Measurements from ENCODE around the gene MED13L. TPM values are rescaled to one million over a fixed set of nuclear protein-coding genes. Genes with fewer than 3 reads are reported as not detected.

Gene MED13L
- total RNA-seq, 1 experiment from 2014 or later = 80.5 TPM

DNA sequence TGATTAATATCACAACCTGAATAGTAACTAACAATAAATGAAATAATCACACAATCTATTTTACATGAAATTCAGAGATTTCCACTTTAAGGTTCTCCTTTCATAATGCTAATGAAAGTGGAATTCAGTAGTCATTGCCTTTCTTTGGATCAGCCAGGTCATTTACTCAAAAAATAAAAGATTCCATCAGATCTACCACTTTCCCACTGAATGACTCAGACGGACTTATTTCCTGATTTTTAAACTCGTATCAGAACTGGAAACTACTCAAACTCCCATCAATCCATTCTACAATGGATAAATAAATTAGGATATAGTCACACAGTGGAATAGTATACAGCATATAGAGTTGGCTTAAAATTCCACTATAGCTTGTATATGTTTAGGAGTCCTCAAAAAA lies 237.1 kb downstream of the MED13L start:
- Mint-ChIP-seq H3K9me3 (no peaks in the 10 kb centered on the region), H3K4me1 (peaks cover 16% of the 10 kb centered on the region), H3K27ac (no peak overlapping the region), H3K4me3 (no peak overlapping the region), H3K27me3 (ENCODE audit: low read depth) (no peaks in the 10 kb centered on the region), H3K36me3 (no peaks in the 10 kb centered on the region)
- no peak for TF ChIP-seq CREB1 (CRISPR knock-in tag; IDR thresholded peaks at IDR 0.05)
- no peak for TF ChIP-seq GRHL2 (CRISPR knock-in tag; IDR thresholded peaks at IDR 0.05; ENCODE audit: insufficient replicate concordance, severe bottlenecking)
- TF ChIP-seq JUN (CRISPR knock-in tag; IDR thresholded peaks at IDR 0.05) = no peak
- no peak for TF ChIP-seq ZNF263 (CRISPR knock-in tag; IDR thresholded peaks at IDR 0.05; ENCODE audit: low read depth)
- no peak for TF ChIP-seq ZNF121 (CRISPR knock-in tag; IDR thresholded peaks at IDR 0.05)
- TF ChIP-seq RORB (CRISPR knock-in tag; IDR thresholded peaks at IDR 0.05) = no peak
- TF ChIP-seq, protein P1, sequence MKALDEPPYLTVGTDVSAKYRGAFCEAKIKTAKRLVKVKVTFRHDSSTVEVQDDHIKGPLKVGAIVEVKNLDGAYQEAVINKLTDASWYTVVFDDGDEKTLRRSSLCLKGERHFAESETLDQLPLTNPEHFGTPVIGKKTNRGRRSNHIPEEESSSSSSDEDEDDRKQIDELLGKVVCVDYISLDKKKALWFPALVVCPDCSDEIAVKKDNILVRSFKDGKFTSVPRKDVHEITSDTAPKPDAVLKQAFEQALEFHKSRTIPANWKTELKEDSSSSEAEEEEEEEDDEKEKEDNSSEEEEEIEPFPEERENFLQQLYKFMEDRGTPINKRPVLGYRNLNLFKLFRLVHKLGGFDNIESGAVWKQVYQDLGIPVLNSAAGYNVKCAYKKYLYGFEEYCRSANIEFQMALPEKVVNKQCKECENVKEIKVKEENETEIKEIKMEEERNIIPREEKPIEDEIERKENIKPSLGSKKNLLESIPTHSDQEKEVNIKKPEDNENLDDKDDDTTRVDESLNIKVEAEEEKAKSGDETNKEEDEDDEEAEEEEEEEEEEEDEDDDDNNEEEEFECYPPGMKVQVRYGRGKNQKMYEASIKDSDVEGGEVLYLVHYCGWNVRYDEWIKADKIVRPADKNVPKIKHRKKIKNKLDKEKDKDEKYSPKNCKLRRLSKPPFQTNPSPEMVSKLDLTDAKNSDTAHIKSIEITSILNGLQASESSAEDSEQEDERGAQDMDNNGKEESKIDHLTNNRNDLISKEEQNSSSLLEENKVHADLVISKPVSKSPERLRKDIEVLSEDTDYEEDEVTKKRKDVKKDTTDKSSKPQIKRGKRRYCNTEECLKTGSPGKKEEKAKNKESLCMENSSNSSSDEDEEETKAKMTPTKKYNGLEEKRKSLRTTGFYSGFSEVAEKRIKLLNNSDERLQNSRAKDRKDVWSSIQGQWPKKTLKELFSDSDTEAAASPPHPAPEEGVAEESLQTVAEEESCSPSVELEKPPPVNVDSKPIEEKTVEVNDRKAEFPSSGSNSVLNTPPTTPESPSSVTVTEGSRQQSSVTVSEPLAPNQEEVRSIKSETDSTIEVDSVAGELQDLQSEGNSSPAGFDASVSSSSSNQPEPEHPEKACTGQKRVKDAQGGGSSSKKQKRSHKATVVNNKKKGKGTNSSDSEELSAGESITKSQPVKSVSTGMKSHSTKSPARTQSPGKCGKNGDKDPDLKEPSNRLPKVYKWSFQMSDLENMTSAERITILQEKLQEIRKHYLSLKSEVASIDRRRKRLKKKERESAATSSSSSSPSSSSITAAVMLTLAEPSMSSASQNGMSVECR (CRISPR knock-in tag; IDR thresholded peaks at IDR 0.05; ENCODE audit: borderline replicate concordance) = no peak
- no peak for TF ChIP-seq ZNF396 (CRISPR knock-in tag; IDR thresholded peaks at IDR 0.05; ENCODE audit: borderline replicate concordance)
- no peak for TF ChIP-seq TEAD1 (CRISPR knock-in tag; IDR thresholded peaks at IDR 0.05)
- TF ChIP-seq, protein P2, sequence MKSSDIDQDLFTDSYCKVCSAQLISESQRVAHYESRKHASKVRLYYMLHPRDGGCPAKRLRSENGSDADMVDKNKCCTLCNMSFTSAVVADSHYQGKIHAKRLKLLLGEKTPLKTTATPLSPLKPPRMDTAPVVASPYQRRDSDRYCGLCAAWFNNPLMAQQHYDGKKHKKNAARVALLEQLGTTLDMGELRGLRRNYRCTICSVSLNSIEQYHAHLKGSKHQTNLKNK (CRISPR knock-in tag; IDR thresholded peaks at IDR 0.05) = no peak
- ChIA-PET CTCF (interaction anchor here (0.6 kb wide), 1 partner anchor 69 kb away, joined by 3 read pairs; no protein-coding TSS in a partner anchor), POLR2A (no interaction called here)
- ATAC-seq = no peak
- DNase-seq (ENCODE audit: low spot score) = no peak

DNA sequence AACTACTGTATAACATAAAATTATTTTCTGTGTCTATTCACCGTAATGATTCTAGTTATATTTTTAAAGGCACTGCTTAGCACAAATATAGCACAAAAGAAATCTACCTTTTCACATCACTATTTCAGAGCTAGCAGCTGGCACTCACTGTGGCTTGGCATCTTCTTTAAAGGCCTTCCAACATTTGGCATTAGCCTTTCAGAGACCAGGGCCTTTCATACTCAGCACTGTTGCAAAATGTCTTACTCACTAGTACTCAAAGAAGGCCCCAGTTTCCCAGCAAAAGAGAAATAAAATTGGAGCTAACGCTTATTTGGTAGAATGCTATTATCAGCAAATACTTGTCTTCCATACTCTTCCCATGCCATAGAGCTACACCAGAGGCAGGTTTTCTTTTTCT lies 238.4 kb downstream of the MED13L start:
- no peak overlapping the region for H3K27ac Mint-ChIP-seq
- H3K9me3 Mint-ChIP-seq = no peaks in the 10 kb centered on the region
- H3K27me3 Mint-ChIP-seq (ENCODE audit: low read depth) = no peaks in the 10 kb centered on the region
- DNase-seq (ENCODE audit: low spot score) (no peak), ATAC-seq (no peak)
- no peaks in the 10 kb centered on the region for H3K36me3 Mint-ChIP-seq
- peaks cover 21% of the 10 kb centered on the region for H3K4me1 Mint-ChIP-seq
- H3K4me3 Mint-ChIP-seq = no peak overlapping the region
- POLR2A ChIA-PET = interaction anchor here (0.6 kb wide), 1 partner anchor 368 kb away, joined by 3 read pairs; no protein-coding TSS in a partner anchor
- CTCF ChIA-PET = no interaction called here
- TF ChIP-seq, protein P3, sequence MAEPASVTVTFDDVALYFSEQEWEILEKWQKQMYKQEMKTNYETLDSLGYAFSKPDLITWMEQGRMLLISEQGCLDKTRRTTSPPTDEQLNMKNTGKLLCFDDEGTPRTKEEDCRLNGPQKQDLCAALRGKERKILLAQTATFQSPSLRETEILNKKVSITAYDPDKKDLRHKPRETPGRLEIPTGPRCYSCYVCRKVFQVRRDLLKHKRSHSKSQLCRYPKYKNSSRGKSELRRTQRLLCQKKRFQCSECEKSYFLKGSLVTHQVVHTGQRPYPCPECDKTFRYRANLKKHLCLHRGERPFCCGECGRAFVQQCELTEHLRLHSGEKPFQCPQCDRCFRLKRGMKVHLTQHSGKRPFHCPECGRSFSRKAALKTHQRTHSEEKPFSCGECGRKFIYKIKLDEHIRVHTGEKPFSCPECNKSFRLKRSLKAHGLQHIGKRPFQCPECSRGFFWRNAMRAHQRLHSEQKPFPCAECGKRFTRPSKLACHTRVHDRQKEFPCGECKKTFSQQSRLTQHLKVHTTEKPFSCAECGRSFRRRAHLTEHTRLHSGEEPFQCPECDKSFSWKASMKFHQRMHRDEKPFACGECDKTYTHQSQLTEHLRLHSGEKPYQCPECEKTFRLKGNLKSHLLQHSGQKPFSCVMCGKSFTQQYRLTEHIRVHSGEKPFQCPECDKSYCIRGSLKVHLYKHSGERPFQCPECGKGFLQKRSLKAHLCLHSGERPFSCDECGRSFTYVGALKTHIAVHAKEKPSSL (CRISPR knock-in tag; conservative IDR thresholded peaks at IDR 0.05) = no peak
- TF ChIP-seq, protein P4, sequence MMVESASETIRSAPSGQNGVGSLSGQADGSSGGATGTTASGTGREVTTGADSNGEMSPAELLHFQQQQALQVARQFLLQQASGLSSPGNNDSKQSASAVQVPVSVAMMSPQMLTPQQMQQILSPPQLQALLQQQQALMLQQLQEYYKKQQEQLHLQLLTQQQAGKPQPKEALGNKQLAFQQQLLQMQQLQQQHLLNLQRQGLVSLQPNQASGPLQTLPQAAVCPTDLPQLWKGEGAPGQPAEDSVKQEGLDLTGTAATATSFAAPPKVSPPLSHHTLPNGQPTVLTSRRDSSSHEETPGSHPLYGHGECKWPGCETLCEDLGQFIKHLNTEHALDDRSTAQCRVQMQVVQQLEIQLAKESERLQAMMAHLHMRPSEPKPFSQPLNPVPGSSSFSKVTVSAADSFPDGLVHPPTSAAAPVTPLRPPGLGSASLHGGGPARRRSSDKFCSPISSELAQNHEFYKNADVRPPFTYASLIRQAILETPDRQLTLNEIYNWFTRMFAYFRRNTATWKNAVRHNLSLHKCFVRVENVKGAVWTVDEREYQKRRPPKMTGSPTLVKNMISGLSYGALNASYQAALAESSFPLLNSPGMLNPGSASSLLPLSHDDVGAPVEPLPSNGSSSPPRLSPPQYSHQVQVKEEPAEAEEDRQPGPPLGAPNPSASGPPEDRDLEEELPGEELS (CRISPR knock-in tag; IDR thresholded peaks at IDR 0.05) = no peak
- TF ChIP-seq JUN (CRISPR knock-in tag; IDR thresholded peaks at IDR 0.05) (no peak), ZNF263 (CRISPR knock-in tag; IDR thresholded peaks at IDR 0.05; ENCODE audit: low read depth) (no peak), ZNF423 (CRISPR knock-in tag; IDR thresholded peaks at IDR 0.05) (no peak), ELF4 (CRISPR knock-in tag; IDR thresholded peaks at IDR 0.05; ENCODE audit: low read depth) (no peak), SMAD4 (CRISPR knock-in tag; IDR thresholded peaks at IDR 0.05) (no peak), ZNF317 (CRISPR knock-in tag; IDR thresholded peaks at IDR 0.05; ENCODE audit: borderline replicate concordance, low read depth) (no peak), ESRRA (CRISPR knock-in tag; IDR thresholded peaks at IDR 0.05; ENCODE audit: borderline replicate concordance) (no peak), FOXP1 (CRISPR knock-in tag; IDR thresholded peaks at IDR 0.05; ENCODE audit: borderline replicate concordance) (no peak), SOX15 (CRISPR knock-in tag; IDR thresholded peaks at IDR 0.05) (no peak), ZNF138 (CRISPR knock-in tag; conservative IDR thresholded peaks at IDR 0.05) (no peak)
- TF ChIP-seq, protein P5, sequence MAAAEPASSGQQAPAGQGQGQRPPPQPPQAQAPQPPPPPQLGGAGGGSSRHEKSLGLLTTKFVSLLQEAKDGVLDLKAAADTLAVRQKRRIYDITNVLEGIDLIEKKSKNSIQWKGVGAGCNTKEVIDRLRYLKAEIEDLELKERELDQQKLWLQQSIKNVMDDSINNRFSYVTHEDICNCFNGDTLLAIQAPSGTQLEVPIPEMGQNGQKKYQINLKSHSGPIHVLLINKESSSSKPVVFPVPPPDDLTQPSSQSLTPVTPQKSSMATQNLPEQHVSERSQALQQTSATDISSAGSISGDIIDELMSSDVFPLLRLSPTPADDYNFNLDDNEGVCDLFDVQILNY (CRISPR knock-in tag; IDR thresholded peaks at IDR 0.05) = no peak
- TF ChIP-seq, protein P6, sequence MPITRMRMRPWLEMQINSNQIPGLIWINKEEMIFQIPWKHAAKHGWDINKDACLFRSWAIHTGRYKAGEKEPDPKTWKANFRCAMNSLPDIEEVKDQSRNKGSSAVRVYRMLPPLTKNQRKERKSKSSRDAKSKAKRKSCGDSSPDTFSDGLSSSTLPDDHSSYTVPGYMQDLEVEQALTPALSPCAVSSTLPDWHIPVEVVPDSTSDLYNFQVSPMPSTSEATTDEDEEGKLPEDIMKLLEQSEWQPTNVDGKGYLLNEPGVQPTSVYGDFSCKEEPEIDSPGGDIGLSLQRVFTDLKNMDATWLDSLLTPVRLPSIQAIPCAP (CRISPR knock-in tag; IDR thresholded peaks at IDR 0.05) = no peak
- TF ChIP-seq, protein P7, sequence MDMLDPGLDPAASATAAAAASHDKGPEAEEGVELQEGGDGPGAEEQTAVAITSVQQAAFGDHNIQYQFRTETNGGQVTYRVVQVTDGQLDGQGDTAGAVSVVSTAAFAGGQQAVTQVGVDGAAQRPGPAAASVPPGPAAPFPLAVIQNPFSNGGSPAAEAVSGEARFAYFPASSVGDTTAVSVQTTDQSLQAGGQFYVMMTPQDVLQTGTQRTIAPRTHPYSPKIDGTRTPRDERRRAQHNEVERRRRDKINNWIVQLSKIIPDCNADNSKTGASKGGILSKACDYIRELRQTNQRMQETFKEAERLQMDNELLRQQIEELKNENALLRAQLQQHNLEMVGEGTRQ (CRISPR knock-in tag; IDR thresholded peaks at IDR 0.05) = no peak

Data from WTC11 (cell line).